ENCODE results near the gene RAPGEF6. TPM values are rescaled to one million over a fixed set of nuclear protein-coding genes. Genes with fewer than 3 reads are reported as not detected.

Gene RAPGEF6
- total and polyA plus RNA-seq, 2 experiments from 2014 or later = 9.5 to 20.3 TPM

DNA sequence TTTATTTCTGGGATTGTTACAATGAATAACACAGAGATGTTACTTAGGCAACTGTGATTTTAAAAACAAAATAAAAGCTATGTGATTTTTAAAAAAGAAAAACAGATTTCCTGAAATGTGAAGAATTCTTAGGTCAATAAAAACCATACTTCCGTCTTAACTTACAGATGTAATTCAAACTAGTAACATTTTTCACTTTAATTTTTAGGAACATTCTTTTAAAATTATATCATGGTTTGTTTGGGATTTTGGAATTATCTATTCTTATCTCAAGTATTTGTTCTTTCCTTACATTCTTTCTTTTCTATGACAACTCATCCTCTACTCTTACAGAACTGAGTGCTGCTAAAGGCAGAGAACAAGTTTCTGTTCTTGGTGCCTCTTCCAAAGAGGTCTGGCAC is 159.5 kb downstream of the RAPGEF6 start:
- H3K79me2 ChIP-seq (replicated peaks; ENCODE audit: insufficient read depth) = no peaks in the 10 kb centered on the region
- ATAC-seq (no peak), DNase-seq (ENCODE audit: low spot score) (no peak)
- TF ChIP-seq, protein P1, sequence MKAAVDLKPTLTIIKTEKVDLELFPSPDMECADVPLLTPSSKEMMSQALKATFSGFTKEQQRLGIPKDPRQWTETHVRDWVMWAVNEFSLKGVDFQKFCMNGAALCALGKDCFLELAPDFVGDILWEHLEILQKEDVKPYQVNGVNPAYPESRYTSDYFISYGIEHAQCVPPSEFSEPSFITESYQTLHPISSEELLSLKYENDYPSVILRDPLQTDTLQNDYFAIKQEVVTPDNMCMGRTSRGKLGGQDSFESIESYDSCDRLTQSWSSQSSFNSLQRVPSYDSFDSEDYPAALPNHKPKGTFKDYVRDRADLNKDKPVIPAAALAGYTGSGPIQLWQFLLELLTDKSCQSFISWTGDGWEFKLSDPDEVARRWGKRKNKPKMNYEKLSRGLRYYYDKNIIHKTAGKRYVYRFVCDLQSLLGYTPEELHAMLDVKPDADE (IDR thresholded peaks at IDR 0.05) = no peak
- TF ChIP-seq CREB1 (CRISPR knock-in tag; IDR thresholded peaks at IDR 0.05; ENCODE audit: low read depth) (no peak), EZH2 (IDR thresholded peaks at IDR 0.05; ENCODE audit: low read depth, unreplicated experiment) (no peak), EZH2phosphoT487 (IDR thresholded peaks at IDR 0.05; ENCODE audit: unreplicated experiment) (no peak), ZNF331 (CRISPR knock-in tag; IDR thresholded peaks at IDR 0.05; ENCODE audit: low read depth) (no peak), ZNF114 (CRISPR knock-in tag; IDR thresholded peaks at IDR 0.05) (no peak), STAT1 (IDR thresholded peaks at IDR 0.05; ENCODE audit: unreplicated experiment) (no peak), JUNB (IDR thresholded peaks at IDR 0.05; ENCODE audit: unreplicated experiment) (no peak), POLR2AphosphoS5 (IDR thresholded peaks at IDR 0.05; ENCODE audit: low read depth) (no peak), NANOG (IDR thresholded peaks at IDR 0.05; ENCODE audit: borderline replicate concordance) (no peak)
- TF ChIP-seq, protein P2, sequence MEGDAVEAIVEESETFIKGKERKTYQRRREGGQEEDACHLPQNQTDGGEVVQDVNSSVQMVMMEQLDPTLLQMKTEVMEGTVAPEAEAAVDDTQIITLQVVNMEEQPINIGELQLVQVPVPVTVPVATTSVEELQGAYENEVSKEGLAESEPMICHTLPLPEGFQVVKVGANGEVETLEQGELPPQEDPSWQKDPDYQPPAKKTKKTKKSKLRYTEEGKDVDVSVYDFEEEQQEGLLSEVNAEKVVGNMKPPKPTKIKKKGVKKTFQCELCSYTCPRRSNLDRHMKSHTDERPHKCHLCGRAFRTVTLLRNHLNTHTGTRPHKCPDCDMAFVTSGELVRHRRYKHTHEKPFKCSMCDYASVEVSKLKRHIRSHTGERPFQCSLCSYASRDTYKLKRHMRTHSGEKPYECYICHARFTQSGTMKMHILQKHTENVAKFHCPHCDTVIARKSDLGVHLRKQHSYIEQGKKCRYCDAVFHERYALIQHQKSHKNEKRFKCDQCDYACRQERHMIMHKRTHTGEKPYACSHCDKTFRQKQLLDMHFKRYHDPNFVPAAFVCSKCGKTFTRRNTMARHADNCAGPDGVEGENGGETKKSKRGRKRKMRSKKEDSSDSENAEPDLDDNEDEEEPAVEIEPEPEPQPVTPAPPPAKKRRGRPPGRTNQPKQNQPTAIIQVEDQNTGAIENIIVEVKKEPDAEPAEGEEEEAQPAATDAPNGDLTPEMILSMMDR (conservative IDR thresholded peaks at IDR 0.05; ENCODE audit: low read depth in 2 of 2) = no peak
- TF ChIP-seq, protein P3, sequence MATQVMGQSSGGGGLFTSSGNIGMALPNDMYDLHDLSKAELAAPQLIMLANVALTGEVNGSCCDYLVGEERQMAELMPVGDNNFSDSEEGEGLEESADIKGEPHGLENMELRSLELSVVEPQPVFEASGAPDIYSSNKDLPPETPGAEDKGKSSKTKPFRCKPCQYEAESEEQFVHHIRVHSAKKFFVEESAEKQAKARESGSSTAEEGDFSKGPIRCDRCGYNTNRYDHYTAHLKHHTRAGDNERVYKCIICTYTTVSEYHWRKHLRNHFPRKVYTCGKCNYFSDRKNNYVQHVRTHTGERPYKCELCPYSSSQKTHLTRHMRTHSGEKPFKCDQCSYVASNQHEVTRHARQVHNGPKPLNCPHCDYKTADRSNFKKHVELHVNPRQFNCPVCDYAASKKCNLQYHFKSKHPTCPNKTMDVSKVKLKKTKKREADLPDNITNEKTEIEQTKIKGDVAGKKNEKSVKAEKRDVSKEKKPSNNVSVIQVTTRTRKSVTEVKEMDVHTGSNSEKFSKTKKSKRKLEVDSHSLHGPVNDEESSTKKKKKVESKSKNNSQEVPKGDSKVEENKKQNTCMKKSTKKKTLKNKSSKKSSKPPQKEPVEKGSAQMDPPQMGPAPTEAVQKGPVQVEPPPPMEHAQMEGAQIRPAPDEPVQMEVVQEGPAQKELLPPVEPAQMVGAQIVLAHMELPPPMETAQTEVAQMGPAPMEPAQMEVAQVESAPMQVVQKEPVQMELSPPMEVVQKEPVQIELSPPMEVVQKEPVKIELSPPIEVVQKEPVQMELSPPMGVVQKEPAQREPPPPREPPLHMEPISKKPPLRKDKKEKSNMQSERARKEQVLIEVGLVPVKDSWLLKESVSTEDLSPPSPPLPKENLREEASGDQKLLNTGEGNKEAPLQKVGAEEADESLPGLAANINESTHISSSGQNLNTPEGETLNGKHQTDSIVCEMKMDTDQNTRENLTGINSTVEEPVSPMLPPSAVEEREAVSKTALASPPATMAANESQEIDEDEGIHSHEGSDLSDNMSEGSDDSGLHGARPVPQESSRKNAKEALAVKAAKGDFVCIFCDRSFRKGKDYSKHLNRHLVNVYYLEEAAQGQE (IDR thresholded peaks at IDR 0.05; ENCODE audit: unreplicated experiment) = no peak
- TF ChIP-seq, protein P4, sequence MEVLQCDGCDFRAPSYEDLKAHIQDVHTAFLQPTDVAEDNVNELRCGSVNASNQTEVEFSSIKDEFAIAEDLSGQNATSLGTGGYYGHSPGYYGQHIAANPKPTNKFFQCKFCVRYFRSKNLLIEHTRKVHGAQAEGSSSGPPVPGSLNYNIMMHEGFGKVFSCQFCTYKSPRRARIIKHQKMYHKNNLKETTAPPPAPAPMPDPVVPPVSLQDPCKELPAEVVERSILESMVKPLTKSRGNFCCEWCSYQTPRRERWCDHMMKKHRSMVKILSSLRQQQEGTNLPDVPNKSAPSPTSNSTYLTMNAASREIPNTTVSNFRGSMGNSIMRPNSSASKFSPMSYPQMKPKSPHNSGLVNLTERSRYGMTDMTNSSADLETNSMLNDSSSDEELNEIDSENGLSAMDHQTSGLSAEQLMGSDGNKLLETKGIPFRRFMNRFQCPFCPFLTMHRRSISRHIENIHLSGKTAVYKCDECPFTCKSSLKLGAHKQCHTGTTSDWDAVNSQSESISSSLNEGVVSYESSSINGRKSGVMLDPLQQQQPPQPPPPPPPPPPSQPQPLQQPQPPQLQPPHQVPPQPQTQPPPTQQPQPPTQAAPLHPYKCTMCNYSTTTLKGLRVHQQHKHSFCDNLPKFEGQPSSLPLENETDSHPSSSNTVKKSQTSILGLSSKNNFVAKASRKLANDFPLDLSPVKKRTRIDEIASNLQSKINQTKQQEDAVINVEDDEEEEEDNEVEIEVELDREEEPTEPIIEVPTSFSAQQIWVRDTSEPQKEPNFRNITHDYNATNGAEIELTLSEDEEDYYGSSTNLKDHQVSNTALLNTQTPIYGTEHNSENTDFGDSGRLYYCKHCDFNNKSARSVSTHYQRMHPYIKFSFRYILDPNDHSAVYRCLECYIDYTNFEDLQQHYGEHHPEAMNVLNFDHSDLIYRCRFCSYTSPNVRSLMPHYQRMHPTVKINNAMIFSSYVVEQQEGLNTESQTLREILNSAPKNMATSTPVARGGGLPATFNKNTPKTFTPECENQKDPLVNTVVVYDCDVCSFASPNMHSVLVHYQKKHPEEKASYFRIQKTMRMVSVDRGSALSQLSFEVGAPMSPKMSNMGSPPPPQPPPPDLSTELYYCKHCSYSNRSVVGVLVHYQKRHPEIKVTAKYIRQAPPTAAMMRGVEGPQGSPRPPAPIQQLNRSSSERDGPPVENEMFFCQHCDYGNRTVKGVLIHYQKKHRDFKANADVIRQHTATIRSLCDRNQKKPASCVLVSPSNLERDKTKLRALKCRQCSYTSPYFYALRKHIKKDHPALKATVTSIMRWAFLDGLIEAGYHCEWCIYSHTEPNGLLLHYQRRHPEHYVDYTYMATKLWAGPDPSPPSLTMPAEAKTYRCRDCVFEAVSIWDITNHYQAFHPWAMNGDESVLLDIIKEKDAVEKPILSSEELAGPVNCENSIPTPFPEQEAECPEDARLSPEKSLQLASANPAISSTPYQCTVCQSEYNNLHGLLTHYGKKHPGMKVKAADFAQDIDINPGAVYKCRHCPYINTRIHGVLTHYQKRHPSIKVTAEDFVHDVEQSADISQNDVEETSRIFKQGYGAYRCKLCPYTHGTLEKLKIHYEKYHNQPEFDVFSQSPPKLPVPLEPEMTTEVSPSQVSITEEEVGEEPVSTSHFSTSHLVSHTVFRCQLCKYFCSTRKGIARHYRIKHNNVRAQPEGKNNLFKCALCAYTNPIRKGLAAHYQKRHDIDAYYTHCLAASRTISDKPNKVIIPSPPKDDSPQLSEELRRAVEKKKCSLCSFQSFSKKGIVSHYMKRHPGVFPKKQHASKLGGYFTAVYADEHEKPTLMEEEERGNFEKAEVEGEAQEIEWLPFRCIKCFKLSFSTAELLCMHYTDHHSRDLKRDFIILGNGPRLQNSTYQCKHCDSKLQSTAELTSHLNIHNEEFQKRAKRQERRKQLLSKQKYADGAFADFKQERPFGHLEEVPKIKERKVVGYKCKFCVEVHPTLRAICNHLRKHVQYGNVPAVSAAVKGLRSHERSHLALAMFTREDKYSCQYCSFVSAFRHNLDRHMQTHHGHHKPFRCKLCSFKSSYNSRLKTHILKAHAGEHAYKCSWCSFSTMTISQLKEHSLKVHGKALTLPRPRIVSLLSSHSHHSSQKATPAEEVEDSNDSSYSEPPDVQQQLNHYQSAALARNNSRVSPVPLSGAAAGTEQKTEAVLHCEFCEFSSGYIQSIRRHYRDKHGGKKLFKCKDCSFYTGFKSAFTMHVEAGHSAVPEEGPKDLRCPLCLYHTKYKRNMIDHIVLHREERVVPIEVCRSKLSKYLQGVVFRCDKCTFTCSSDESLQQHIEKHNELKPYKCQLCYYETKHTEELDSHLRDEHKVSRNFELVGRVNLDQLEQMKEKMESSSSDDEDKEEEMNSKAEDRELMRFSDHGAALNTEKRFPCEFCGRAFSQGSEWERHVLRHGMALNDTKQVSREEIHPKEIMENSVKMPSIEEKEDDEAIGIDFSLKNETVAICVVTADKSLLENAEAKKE (CRISPR knock-in tag; IDR thresholded peaks at IDR 0.05) = no peak
- no peak overlapping the region for H3K27ac Mint-ChIP-seq
- H3K27me3 ChIP-seq (ENCODE audit: insufficient read depth) = no peaks in the 10 kb centered on the region
- peaks cover 9% of the 10 kb centered on the region for H3K4me1 Mint-ChIP-seq
- no peaks in the 10 kb centered on the region for H3F3A ChIP-seq (replicated peaks; ENCODE audit: low read depth)
- peaks cover 5% of the 10 kb centered on the region; the same call in 1 of the 3 replicates for H3K36me3 Mint-ChIP-seq (ENCODE audit: low read depth)
- H3K27me3 Mint-ChIP-seq (ENCODE audit: insufficient read depth, low read depth, poor library complexity) = no peaks in the 10 kb centered on the region
- no peak overlapping the region for H3K4me2 ChIP-seq
- no peaks in the 10 kb centered on the region; the same call in 1 of the 2 replicates for H3K4me1 ChIP-seq (ENCODE audit: insufficient read depth)
- H2AFZ ChIP-seq = no peak overlapping the region
- no peak overlapping the region for H3K4me3 Mint-ChIP-seq
- H3K36me3 ChIP-seq (ENCODE audit: insufficient read depth) = no peaks in the 10 kb centered on the region
- H3K27ac ChIP-seq (ENCODE audit: low read depth) = no peak overlapping the region
- H3K9me2 ChIP-seq (ENCODE audit: insufficient read depth) = no peaks in the 10 kb centered on the region
- H3K4me3 ChIP-seq = no peak overlapping the region
- no peaks in the 10 kb centered on the region; the same call in 1 of the 2 replicates for H4K20me1 ChIP-seq (replicated peaks; ENCODE audit: insufficient read depth)
- H3K9me3 Mint-ChIP-seq = no peaks in the 10 kb centered on the region

Measured in GM23338 (cell line).